ENCODE data around the gene KANSL1. TPM values are rescaled to one million over a fixed set of nuclear protein-coding genes. Genes with fewer than 3 reads are reported as not detected.

Gene KANSL1
- total and polyA plus RNA-seq, 2 donors (not counting 1 experiment from before 2014, with no cell fraction given) = 8.4 to 78.6 TPM

DNA sequence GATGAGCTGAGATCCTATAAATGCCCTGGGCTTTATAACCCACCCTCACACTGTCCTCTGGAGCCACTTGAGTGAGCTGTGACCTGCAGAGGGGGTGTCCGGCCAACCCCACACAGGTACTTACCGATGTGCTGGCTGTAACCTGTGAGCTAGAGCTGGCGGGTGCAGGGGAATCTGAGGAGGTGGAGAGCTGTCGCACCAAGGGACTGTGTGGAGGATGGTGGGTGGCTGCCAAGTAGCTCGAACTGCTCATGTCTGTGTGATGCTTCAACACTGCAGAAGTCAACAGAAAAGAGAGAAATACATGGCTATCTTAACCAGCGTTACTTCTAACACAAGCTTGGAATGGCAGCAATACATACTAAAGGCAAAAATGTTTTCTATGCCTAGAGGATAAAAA is 154.8 kb downstream of the KANSL1 start:
- H3K4me3 ChIP-seq (replicated peaks in 1 of 4; ENCODE audit: control extremely low read depth in 1 of 4, insufficient read depth in 1 of 4, low read depth in 3 of 4, low read length in 4 of 4) = no peak overlapping the region
- H3K36me3 ChIP-seq (ENCODE audit: control insufficient read depth, insufficient read depth, low read length) = peaks cover 10% of the 10 kb centered on the region

DNA sequence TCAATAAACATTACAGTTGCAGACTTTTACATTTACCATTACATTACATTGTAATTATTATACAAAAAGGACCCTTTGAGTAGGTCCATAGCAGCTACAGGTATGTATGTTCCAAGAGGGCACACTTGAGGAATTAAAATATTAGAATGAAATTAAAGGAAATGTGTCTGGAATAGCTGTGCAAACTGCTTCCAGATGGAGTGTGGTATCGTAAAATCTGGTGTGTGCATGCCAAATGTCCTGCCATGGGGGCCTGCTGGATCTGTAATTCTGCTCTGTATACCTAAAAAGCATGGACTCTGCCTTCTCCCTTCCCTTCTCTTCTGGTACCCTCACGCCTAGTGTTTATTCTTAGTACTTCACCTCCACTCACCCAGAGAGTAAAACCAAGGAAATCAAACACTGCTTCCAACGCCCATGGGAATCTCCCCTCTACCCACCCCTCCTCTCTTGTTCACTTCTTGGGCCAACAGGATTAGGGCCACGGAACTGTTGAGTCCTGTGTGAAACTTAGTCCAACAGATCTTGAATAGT is 155.4 kb downstream of the KANSL1 start:
- TF ChIP-seq, protein P1, sequence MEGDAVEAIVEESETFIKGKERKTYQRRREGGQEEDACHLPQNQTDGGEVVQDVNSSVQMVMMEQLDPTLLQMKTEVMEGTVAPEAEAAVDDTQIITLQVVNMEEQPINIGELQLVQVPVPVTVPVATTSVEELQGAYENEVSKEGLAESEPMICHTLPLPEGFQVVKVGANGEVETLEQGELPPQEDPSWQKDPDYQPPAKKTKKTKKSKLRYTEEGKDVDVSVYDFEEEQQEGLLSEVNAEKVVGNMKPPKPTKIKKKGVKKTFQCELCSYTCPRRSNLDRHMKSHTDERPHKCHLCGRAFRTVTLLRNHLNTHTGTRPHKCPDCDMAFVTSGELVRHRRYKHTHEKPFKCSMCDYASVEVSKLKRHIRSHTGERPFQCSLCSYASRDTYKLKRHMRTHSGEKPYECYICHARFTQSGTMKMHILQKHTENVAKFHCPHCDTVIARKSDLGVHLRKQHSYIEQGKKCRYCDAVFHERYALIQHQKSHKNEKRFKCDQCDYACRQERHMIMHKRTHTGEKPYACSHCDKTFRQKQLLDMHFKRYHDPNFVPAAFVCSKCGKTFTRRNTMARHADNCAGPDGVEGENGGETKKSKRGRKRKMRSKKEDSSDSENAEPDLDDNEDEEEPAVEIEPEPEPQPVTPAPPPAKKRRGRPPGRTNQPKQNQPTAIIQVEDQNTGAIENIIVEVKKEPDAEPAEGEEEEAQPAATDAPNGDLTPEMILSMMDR (conservative IDR thresholded peaks at IDR 0.05 in 1 of 2, IDR thresholded peaks at IDR 0.05 in 1 of 2; ENCODE audit: low read depth in 1 of 2, low read length in 2 of 2) = no peak
- no peak for TF ChIP-seq EZH2 (IDR thresholded peaks at IDR 0.05; ENCODE audit: low read length, missing control alignments)
- H2AFZ ChIP-seq (ENCODE audit: low read length) = no peak overlapping the region
- peaks cover 15% of the 10 kb centered on the region for H3K36me3 ChIP-seq (ENCODE audit: control insufficient read depth, insufficient read depth, low read length)
- no peaks in the 10 kb centered on the region for H3K27me3 ChIP-seq (ENCODE audit: control insufficient read depth, insufficient read depth, low read length)
- H3K4me1 ChIP-seq (ENCODE audit: control insufficient read depth, extremely low read depth, insufficient read depth, low read length) = no peaks in the 10 kb centered on the region
- no peaks in the 10 kb centered on the region for H3K79me2 ChIP-seq (ENCODE audit: control insufficient read depth, insufficient read depth, low read length)
- no peak overlapping the region for H3K27ac ChIP-seq (ENCODE audit: insufficient read depth, low read length)
- H3K9ac ChIP-seq (ENCODE audit: insufficient read depth, low read length) = no peak overlapping the region
- H3K4me3 ChIP-seq (replicated peaks in 1 of 4; ENCODE audit: control extremely low read depth in 1 of 4, insufficient read depth in 1 of 4, low read depth in 3 of 4, low read length in 4 of 4) = no peak overlapping the region
- no peak for DNase-seq (ENCODE audit: low read depth in 2 of 2)
- no peaks in the 10 kb centered on the region for H3K9me3 ChIP-seq (ENCODE audit: control insufficient read depth, insufficient read depth, low read depth, low read length)
- H4K20me1 ChIP-seq (ENCODE audit: control insufficient read depth, extremely low read depth, insufficient read depth, low read length) = no peaks in the 10 kb centered on the region
- no peak overlapping the region for H3K4me2 ChIP-seq (ENCODE audit: extremely low read depth, insufficient read depth, low read length)

More for the DNA sequence above, 154.8 kb downstream of the KANSL1 start:
- Histone ChIP-seq H3K27me3 (ENCODE audit: control insufficient read depth, insufficient read depth, low read length) (no peaks in the 10 kb centered on the region), H3K9me3 (ENCODE audit: control insufficient read depth, insufficient read depth, low read depth, low read length) (no peaks in the 10 kb centered on the region), H4K20me1 (ENCODE audit: control insufficient read depth, extremely low read depth, insufficient read depth, low read length) (no peaks in the 10 kb centered on the region), H2AFZ (ENCODE audit: low read length) (no peak overlapping the region), H3K9ac (ENCODE audit: insufficient read depth, low read length) (no peak overlapping the region), H3K4me2 (ENCODE audit: extremely low read depth, insufficient read depth, low read length) (no peak overlapping the region), H3K27ac (ENCODE audit: insufficient read depth, low read length) (no peak overlapping the region), H3K79me2 (ENCODE audit: control insufficient read depth, insufficient read depth, low read length) (no peaks in the 10 kb centered on the region), H3K4me1 (ENCODE audit: control insufficient read depth, extremely low read depth, insufficient read depth, low read length) (no peaks in the 10 kb centered on the region)
- DNase-seq (ENCODE audit: low read depth in 2 of 2) = no peak
- TF ChIP-seq, protein P1 (conservative IDR thresholded peaks at IDR 0.05 in 1 of 2, IDR thresholded peaks at IDR 0.05 in 1 of 2; ENCODE audit: low read depth in 1 of 2, low read length in 2 of 2) = no peak
- TF ChIP-seq EZH2 (IDR thresholded peaks at IDR 0.05; ENCODE audit: low read length, missing control alignments) = no peak

DNA sequence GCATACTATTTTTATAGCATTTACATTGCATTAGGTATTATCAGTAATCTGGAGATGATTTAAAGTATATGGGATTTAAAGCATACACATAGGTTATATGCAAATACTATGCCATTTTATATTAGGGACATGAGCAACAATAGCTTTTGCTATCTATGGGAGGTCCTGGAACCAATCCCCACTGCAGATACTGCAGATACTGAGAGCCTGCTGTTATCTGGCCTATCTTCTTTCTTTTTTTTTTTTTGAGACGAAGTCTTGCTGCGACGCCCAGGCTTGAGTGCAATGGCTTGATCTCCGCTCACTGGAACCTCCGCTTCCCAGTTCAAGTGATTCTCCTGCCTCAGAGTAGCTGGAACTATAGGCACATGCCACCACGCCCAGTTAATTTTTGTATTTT is 156.7 kb downstream of the KANSL1 start:
- DNase-seq (ENCODE audit: low read depth in 2 of 2) = no peak
- no peaks in the 10 kb centered on the region for H4K20me1 ChIP-seq (ENCODE audit: control insufficient read depth, extremely low read depth, insufficient read depth, low read length)
- no peaks in the 10 kb centered on the region for H3K79me2 ChIP-seq (ENCODE audit: control insufficient read depth, insufficient read depth, low read length)
- H3K36me3 ChIP-seq (ENCODE audit: control insufficient read depth, insufficient read depth, low read length) = peaks cover 16% of the 10 kb centered on the region
- no peak overlapping the region for H3K4me2 ChIP-seq (ENCODE audit: extremely low read depth, insufficient read depth, low read length)
- H3K4me1 ChIP-seq (ENCODE audit: control insufficient read depth, extremely low read depth, insufficient read depth, low read length) = no peaks in the 10 kb centered on the region
- no peak overlapping the region for H3K27ac ChIP-seq (ENCODE audit: insufficient read depth, low read length)
- no peaks in the 10 kb centered on the region for H3K9me3 ChIP-seq (ENCODE audit: control insufficient read depth, insufficient read depth, low read depth, low read length)
- H2AFZ ChIP-seq (ENCODE audit: low read length) = no peak overlapping the region
- no peaks in the 10 kb centered on the region for H3K27me3 ChIP-seq (ENCODE audit: control insufficient read depth, insufficient read depth, low read length)
- TF ChIP-seq, protein P1 (conservative IDR thresholded peaks at IDR 0.05 in 1 of 2, IDR thresholded peaks at IDR 0.05 in 1 of 2; ENCODE audit: low read depth in 1 of 2, low read length in 2 of 2) = no peak
- TF ChIP-seq EZH2 (IDR thresholded peaks at IDR 0.05; ENCODE audit: low read length, missing control alignments) = no peak
- no peak overlapping the region for H3K9ac ChIP-seq (ENCODE audit: insufficient read depth, low read length)
- H3K4me3 ChIP-seq (replicated peaks in 1 of 4; ENCODE audit: control extremely low read depth in 1 of 4, insufficient read depth in 1 of 4, low read depth in 3 of 4, low read length in 4 of 4) = no peak overlapping the region

Measured in fibroblast of lung (primary cell).